Measurements from ENCODE around the gene IL11. TPM values are rescaled to one million over a fixed set of nuclear protein-coding genes. Genes with fewer than 3 reads are reported as not detected.

IL11 gene
- total and polyA plus RNA-seq, 2 donors (not counting 3 experiments of a cell fraction or from before 2014, with no cell fraction given) = not detected

DNA sequence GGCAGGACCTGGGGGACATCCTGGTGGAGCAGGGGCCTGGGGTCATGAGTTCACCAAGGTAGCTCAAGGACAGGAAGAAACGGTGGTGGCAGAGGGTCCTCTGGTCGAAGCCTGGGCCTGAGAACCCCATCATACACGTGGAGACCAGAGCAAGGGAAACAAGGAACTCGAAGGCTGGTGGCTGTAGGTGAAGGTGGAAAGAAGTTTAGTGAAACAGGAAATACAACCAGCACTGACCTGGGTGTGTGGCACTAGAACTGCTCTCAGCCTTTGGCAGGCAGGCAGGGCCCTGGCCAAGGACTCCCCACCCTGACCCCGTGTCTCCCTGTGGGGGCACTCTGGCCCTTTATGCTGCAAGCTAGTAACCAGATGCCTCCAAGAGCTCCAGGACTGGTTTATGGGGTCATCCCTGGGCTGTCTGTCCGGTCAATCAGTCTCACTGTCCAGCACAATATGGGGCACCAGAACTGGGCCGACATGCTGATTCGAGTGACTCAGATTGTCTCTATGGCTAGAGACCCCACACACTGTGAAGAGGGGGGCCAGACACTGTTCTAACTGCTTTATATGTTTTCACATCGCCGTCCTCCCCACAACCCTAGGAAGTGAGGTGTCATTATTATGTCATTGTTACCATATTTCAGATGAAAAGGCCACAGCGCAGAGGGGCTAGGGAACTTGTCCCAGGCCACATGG, 19.5 kb downstream of the IL11 start:
- ChIA-PET POLR2A (no interaction called here), CTCF (interaction anchor here (1.1 to 1.3 kb wide), 2 partner anchors 11 to 153 kb away, joined by 4 to 5 read pairs; partner anchors contain the start of gene KMT5C)
- H3K79me2 ChIP-seq (ENCODE audit: control insufficient read depth, insufficient read depth, low read length) = no peaks in the 10 kb centered on the region
- no TSS peak for BruUV-seq (replicated peaks)
- no peak overlapping the region for H3K9ac ChIP-seq (replicated peaks; ENCODE audit: extremely low read depth, insufficient read depth, low read length)
- dilution Hi-C loops (cut with MboI; ENCODE audit: extremely low pct_ligation_motif_present, low sequenced_read_pairs) (no loop called here), intact Hi-C loops (cut with micrococcal nuclease) (no loop called here)
- no peaks in the 10 kb centered on the region for H3K36me3 ChIP-seq (ENCODE audit: control insufficient read depth in 2 of 2, extremely low read depth in 1 of 2, insufficient read depth in 2 of 2, low read length in 2 of 2)
- no peaks in the 10 kb centered on the region for H3K9me1 ChIP-seq (replicated peaks; ENCODE audit: control insufficient read depth, extremely low read depth, insufficient read depth, low read length)
- DNase-seq (ENCODE audit: low read depth, low spot score) (no peak), FAIRE-seq (no peak)
- peaks cover 4% of the 10 kb centered on the region for H3K4me1 ChIP-seq (ENCODE audit: control insufficient read depth, extremely low read depth, insufficient read depth, low read length)
- H3K27me3 ChIP-seq (ENCODE audit: control insufficient read depth in 2 of 2, insufficient read depth in 2 of 2, low read length in 2 of 2) = peaks cover 20 to 26% of the 10 kb centered on the region in 2 experiments
- no peak overlapping the region for H2AFZ ChIP-seq (ENCODE audit: low read depth, low read length)
- H3K4me2 ChIP-seq (ENCODE audit: insufficient read depth, low read length) = no peak overlapping the region
- H3K9me3 ChIP-seq (replicated peaks; ENCODE audit: control insufficient read depth, insufficient read depth, low read length) = no peaks in the 10 kb centered on the region
- H4K20me1 ChIP-seq (replicated peaks; ENCODE audit: control insufficient read depth, extremely low read depth, insufficient read depth, low read length) = no peaks in the 10 kb centered on the region
- no peak overlapping the region for H3K27ac ChIP-seq (ENCODE audit: insufficient read depth, low read depth, low read length)
- H3K4me3 ChIP-seq (replicated peaks in 1 of 3; ENCODE audit: insufficient read depth in 1 of 3, low read depth in 1 of 3, low read length in 3 of 3) = no peak overlapping the region
- TF ChIP-seq FOS (IDR thresholded peaks at IDR 0.05; ENCODE audit: borderline replicate concordance, insufficient read depth, low read length) = no peak
- no peak for TF ChIP-seq POLR2AphosphoS5 (IDR thresholded peaks at IDR 0.05; ENCODE audit: insufficient read depth, low read depth, low read length)
- TF ChIP-seq POLR2A (IDR thresholded peaks at IDR 0.05; ENCODE audit: low read depth, low read length) = no peak
- TF ChIP-seq MYC (IDR thresholded peaks at IDR 0.05; ENCODE audit: low read depth, low read length) = no peak
- TF ChIP-seq, protein P1, sequence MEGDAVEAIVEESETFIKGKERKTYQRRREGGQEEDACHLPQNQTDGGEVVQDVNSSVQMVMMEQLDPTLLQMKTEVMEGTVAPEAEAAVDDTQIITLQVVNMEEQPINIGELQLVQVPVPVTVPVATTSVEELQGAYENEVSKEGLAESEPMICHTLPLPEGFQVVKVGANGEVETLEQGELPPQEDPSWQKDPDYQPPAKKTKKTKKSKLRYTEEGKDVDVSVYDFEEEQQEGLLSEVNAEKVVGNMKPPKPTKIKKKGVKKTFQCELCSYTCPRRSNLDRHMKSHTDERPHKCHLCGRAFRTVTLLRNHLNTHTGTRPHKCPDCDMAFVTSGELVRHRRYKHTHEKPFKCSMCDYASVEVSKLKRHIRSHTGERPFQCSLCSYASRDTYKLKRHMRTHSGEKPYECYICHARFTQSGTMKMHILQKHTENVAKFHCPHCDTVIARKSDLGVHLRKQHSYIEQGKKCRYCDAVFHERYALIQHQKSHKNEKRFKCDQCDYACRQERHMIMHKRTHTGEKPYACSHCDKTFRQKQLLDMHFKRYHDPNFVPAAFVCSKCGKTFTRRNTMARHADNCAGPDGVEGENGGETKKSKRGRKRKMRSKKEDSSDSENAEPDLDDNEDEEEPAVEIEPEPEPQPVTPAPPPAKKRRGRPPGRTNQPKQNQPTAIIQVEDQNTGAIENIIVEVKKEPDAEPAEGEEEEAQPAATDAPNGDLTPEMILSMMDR (IDR thresholded peaks at IDR 0.05; ENCODE audit: extremely low read depth in 1 of 2, insufficient read depth in 1 of 2, low read depth in 1 of 2, low read length in 2 of 2) = no peak
- no peak for TF ChIP-seq GATA2 (IDR thresholded peaks at IDR 0.05; ENCODE audit: insufficient read depth, insufficient read length, low read depth, low read length)
- TF ChIP-seq EZH2 (IDR thresholded peaks at IDR 0.05; ENCODE audit: borderline replicate concordance, low read depth, low read length, severe bottlenecking) = no peak
- TF ChIP-seq, protein P2, sequence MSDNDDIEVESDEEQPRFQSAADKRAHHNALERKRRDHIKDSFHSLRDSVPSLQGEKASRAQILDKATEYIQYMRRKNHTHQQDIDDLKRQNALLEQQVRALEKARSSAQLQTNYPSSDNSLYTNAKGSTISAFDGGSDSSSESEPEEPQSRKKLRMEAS (IDR thresholded peaks at IDR 0.05; ENCODE audit: insufficient read depth, insufficient read length) = no peak
- no peak for TF ChIP-seq JUN (IDR thresholded peaks at IDR 0.05; ENCODE audit: borderline replicate concordance, insufficient read depth, insufficient read length, low read depth)
